Measurements from ENCODE around the gene MLLT10. TPM values are rescaled to one million over a fixed set of nuclear protein-coding genes. Genes with fewer than 3 reads are reported as not detected.
A peak's percentile ranks its signal among the peaks of the same experiment; 100 is the strongest.
"Not testable (repeated sequence)": the region's sequence is repeated elsewhere in the genome, so short reads cannot be mapped to it uniquely, and the experiment has no call there.

MLLT10 gene
- total RNA-seq, 1 experiment from 2014 or later = 7.9 TPM

- peak; percentile 31 for DNase-seq (ENCODE audit: low spot score)
Observed at GRCh38 chr10:21527598-21528235, 6.3 kb upstream of the MLLT10 start.

- DNase-seq (ENCODE audit: low spot score) = no peak
Observed at GRCh38 chr10:21528236-21529031, 5.6 kb upstream of the MLLT10 start.

- no peak for DNase-seq (ENCODE audit: low spot score)
Observed at GRCh38 chr10:21529032-21529910, 4.8 kb upstream of the MLLT10 start.

GRCh38 chr10:21530168-21530567, 3.9 kb upstream of the MLLT10 start:
- no peak for DNase-seq (ENCODE audit: low spot score)

- no peak for DNase-seq (ENCODE audit: low spot score)
Observed at GRCh38 chr10:21530641-21531040, 3.4 kb upstream of the MLLT10 start.

- DNase-seq (ENCODE audit: low spot score) = peak; percentile 34
Observed at GRCh38 chr10:21531164-21531563, 2.9 kb upstream of the MLLT10 start.

- no peak for DNase-seq (ENCODE audit: low spot score)
Observed at GRCh38 chr10:21532694-21533466, 1.2 kb upstream of the MLLT10 start.

- DNase-seq (ENCODE audit: low spot score) = no peak
Observed at GRCh38 chr10:21534280-21534586, 201 bp downstream of the MLLT10 start.

GRCh38 chr10:21534604-21535493, 817 bp downstream of the MLLT10 start:
- DNase-seq (ENCODE audit: low spot score) = peak; percentile 29

- DNase-seq (ENCODE audit: low spot score) = no peak
Observed at GRCh38 chr10:21535494-21535965, 1.5 kb downstream of the MLLT10 start.

GRCh38 chr10:21535976-21536375, 1.9 kb downstream of the MLLT10 start:
- DNase-seq (ENCODE audit: low spot score) = not testable (repeated sequence)

- DNase-seq (ENCODE audit: low spot score) = no peak
Observed at GRCh38 chr10:21536874-21537273, 2.8 kb downstream of the MLLT10 start.

- not testable (repeated sequence) for DNase-seq (ENCODE audit: low spot score)
Observed at GRCh38 chr10:21540701-21541100, 6.7 kb downstream of the MLLT10 start.

GRCh38 chr10:21547246-21547645, 13.2 kb downstream of the MLLT10 start:
- no peak for DNase-seq (ENCODE audit: low spot score)

- no peak for DNase-seq (ENCODE audit: low spot score)
Observed at GRCh38 chr10:21552638-21553037, 18.6 kb downstream of the MLLT10 start.

- no peak for DNase-seq (ENCODE audit: low spot score)
Observed at GRCh38 chr10:21556527-21556926, 22.5 kb downstream of the MLLT10 start.

GRCh38 chr10:21558984-21559383, 25.0 kb downstream of the MLLT10 start:
- not testable (repeated sequence) for DNase-seq (ENCODE audit: low spot score)

GRCh38 chr10:21570761-21571521, 36.9 kb downstream of the MLLT10 start:
- no peak for DNase-seq (ENCODE audit: low spot score)

GRCh38 chr10:21572578-21572977, 38.5 kb downstream of the MLLT10 start:
- DNase-seq (ENCODE audit: low spot score) = no peak

- DNase-seq (ENCODE audit: low spot score) = not testable (repeated sequence)
Observed at GRCh38 chr10:21574514-21574913, 40.5 kb downstream of the MLLT10 start.
